ENCODE data around the gene ANKRD55. TPM values are rescaled to one million over a fixed set of nuclear protein-coding genes. Genes with fewer than 3 reads are reported as not detected.

The ANKRD55 gene
- total RNA-seq, 1 experiment from 2014 or later = not detected

DNA sequence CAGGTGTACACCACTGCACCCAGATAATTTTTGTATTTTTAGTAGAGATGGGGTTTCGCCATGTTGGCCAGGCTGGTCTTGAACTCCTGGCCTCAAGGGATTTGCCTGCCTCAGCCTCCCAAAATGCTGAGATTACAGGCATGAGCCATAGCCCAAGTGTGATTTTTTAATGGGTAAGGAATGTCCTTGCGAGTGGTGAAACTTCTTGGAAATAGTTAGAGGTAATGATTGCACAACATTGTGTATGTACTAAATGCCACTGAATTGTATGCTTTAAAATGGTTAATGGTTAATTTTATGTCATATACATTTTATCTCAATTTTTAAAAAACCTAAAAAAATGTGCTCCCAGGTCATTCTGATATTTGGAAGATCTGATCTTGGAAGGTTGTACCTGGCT is 178.5 kb downstream of the ANKRD55 start:
- Histone ChIP-seq H3K9me3 (ENCODE audit: low read length) (no peaks in the 10 kb centered on the region), H3K36me3 (ENCODE audit: low read depth, low read length) (no peaks in the 10 kb centered on the region), H3K27ac (ENCODE audit: low read length) (no peak overlapping the region), H3K79me2 (ENCODE audit: low read length) (no peaks in the 10 kb centered on the region), H2AFZ (ENCODE audit: low read length) (no peak overlapping the region), H3K4me2 (ENCODE audit: low read length) (no peak overlapping the region), H4K20me1 (ENCODE audit: low read length) (no peaks in the 10 kb centered on the region), H3K4me3 (ENCODE audit: low read length) (no peak overlapping the region), H3K4me1 (ENCODE audit: insufficient read depth, low read length) (peaks cover 15% of the 10 kb centered on the region), H3K9me2 (replicated peaks; ENCODE audit: low read length) (no peaks in the 10 kb centered on the region), H3K27me3 (ENCODE audit: low read length) (no peaks in the 10 kb centered on the region), H3K9ac (ENCODE audit: low read length) (no peak overlapping the region), H3F3A (ENCODE audit: low read length, unreplicated experiment) (no peaks in the 10 kb centered on the region)
- BruUV-seq (replicated peaks) = no TSS peak
- TF ChIP-seq EZH2phosphoT487 (IDR thresholded peaks at IDR 0.05; ENCODE audit: borderline replicate concordance, low read length) (no peak), EZH2 (IDR thresholded peaks at IDR 0.05; ENCODE audit: low read length, unreplicated experiment) (no peak)
- TF ChIP-seq, protein P1, sequence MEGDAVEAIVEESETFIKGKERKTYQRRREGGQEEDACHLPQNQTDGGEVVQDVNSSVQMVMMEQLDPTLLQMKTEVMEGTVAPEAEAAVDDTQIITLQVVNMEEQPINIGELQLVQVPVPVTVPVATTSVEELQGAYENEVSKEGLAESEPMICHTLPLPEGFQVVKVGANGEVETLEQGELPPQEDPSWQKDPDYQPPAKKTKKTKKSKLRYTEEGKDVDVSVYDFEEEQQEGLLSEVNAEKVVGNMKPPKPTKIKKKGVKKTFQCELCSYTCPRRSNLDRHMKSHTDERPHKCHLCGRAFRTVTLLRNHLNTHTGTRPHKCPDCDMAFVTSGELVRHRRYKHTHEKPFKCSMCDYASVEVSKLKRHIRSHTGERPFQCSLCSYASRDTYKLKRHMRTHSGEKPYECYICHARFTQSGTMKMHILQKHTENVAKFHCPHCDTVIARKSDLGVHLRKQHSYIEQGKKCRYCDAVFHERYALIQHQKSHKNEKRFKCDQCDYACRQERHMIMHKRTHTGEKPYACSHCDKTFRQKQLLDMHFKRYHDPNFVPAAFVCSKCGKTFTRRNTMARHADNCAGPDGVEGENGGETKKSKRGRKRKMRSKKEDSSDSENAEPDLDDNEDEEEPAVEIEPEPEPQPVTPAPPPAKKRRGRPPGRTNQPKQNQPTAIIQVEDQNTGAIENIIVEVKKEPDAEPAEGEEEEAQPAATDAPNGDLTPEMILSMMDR (conservative IDR thresholded peaks at IDR 0.05; ENCODE audit: low read depth, low read length) = no peak
- intact Hi-C loops (cut with micrococcal nuclease) = no loop called here
- ChIA-PET POLR2A (ENCODE audit: unreplicated experiment) (no interaction called here), CTCF (no interaction called here)
- ATAC-seq = no peak
- DNase-seq = no peak

DNA sequence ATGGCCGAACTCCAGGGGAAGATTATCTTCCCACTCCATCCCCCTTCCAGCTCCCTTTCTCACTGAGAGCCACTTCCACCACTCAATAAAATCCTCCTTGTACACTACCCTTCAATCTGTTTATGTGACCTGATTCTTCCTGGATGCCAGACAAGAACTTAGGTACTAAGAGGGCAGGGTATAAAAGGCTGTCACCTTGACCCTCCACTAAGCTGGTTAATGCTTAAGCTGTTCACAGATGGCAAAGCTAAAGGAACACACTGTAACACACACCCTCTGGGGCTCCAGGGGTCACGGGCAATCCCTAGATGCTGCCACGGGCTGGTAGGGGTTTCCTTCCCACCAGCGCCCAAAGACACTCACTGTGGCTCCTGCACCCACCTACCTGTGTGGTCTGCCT is 179.8 kb downstream of the ANKRD55 start:
- intact Hi-C loops (cut with micrococcal nuclease) = no loop called here
- Histone ChIP-seq H3K4me3 (ENCODE audit: low read length) (no peak overlapping the region), H3F3A (ENCODE audit: low read length, unreplicated experiment) (no peaks in the 10 kb centered on the region), H3K36me3 (ENCODE audit: low read depth, low read length) (no peaks in the 10 kb centered on the region), H3K9me2 (replicated peaks; ENCODE audit: low read length) (no peaks in the 10 kb centered on the region), H3K4me1 (ENCODE audit: insufficient read depth, low read length) (peaks cover 8% of the 10 kb centered on the region; the same call in 1 of the 2 replicates), H3K9ac (ENCODE audit: low read length) (no peak overlapping the region), H3K4me2 (ENCODE audit: low read length) (no peak overlapping the region), H3K27me3 (ENCODE audit: low read length) (no peaks in the 10 kb centered on the region), H2AFZ (ENCODE audit: low read length) (no peak overlapping the region), H3K27ac (ENCODE audit: low read length) (no peak overlapping the region), H3K79me2 (ENCODE audit: low read length) (no peaks in the 10 kb centered on the region), H4K20me1 (ENCODE audit: low read length) (no peaks in the 10 kb centered on the region), H3K9me3 (ENCODE audit: low read length) (no peaks in the 10 kb centered on the region)
- no peak for ATAC-seq
- no TSS peak for BruUV-seq (replicated peaks)
- CTCF ChIA-PET = no interaction called here
- POLR2A ChIA-PET (ENCODE audit: unreplicated experiment) = interaction anchor here (0.6 kb wide), 1 partner anchor 59 kb away, joined by 4 read pairs; the partner anchor contains the start of gene IL6ST
- DNase-seq = no peak
- TF ChIP-seq EZH2phosphoT487 (IDR thresholded peaks at IDR 0.05; ENCODE audit: borderline replicate concordance, low read length) = no peak
- TF ChIP-seq, protein P1 (conservative IDR thresholded peaks at IDR 0.05; ENCODE audit: low read depth, low read length) = no peak
- no peak for TF ChIP-seq EZH2 (IDR thresholded peaks at IDR 0.05; ENCODE audit: low read length, unreplicated experiment)

DNA sequence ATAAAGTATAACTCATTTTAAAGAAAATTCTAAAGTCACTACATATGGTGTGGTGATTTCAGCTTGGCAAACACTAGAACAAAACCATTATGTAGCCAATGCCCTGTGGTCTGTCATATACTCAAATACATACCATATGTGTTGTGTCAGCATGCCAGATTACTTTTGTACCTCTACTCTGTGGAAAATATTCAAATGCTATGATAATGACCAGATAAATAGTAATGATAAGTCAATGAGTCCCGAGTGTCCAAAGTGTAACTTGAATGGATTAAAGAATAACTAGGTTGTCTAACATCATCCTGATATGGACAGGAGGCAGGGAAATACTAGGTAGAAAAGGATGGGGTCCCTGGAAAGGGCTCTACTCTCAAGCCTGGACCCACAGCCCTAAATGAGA is 180.4 kb downstream of the ANKRD55 start:
- POLR2A ChIA-PET (ENCODE audit: unreplicated experiment) = no interaction called here
- no peaks in the 10 kb centered on the region for H3F3A ChIP-seq (ENCODE audit: low read length, unreplicated experiment)
- intact Hi-C loops (cut with micrococcal nuclease) = no loop called here
- no peak overlapping the region for H3K27ac ChIP-seq (ENCODE audit: low read length)
- H3K4me2 ChIP-seq (ENCODE audit: low read length) = no peak overlapping the region
- H3K4me1 ChIP-seq (ENCODE audit: insufficient read depth, low read length) = peaks cover 2% of the 10 kb centered on the region; the same call in 1 of the 2 replicates
- no peaks in the 10 kb centered on the region for H3K9me2 ChIP-seq (replicated peaks; ENCODE audit: low read length)
- no peaks in the 10 kb centered on the region for H4K20me1 ChIP-seq (ENCODE audit: low read length)
- no peak overlapping the region for H2AFZ ChIP-seq (ENCODE audit: low read length)
- no peaks in the 10 kb centered on the region for H3K27me3 ChIP-seq (ENCODE audit: low read length)
- H3K79me2 ChIP-seq (ENCODE audit: low read length) = no peaks in the 10 kb centered on the region
- no peaks in the 10 kb centered on the region for H3K9me3 ChIP-seq (ENCODE audit: low read length)
- H3K4me3 ChIP-seq (ENCODE audit: low read length) = no peak overlapping the region
- no peak overlapping the region for H3K9ac ChIP-seq (ENCODE audit: low read length)
- CTCF ChIA-PET = no interaction called here
- BruUV-seq (replicated peaks) = no TSS peak
- no peak for DNase-seq
- H3K36me3 ChIP-seq (ENCODE audit: low read depth, low read length) = no peaks in the 10 kb centered on the region
- ATAC-seq = no peak
- no peak for TF ChIP-seq EZH2phosphoT487 (IDR thresholded peaks at IDR 0.05; ENCODE audit: borderline replicate concordance, low read length)
- TF ChIP-seq, protein P1 (conservative IDR thresholded peaks at IDR 0.05; ENCODE audit: low read depth, low read length) = no peak
- no peak for TF ChIP-seq EZH2 (IDR thresholded peaks at IDR 0.05; ENCODE audit: low read length, unreplicated experiment)
